ENCODE results near the gene ADARB1.

Gene ADARB1

GRCh38 chr21:45097827-45098387 is 23.5 kb downstream of the ADARB1 start:
- DNase-seq, result no peak

GRCh38 chr21:45098867-45099266 is 24.5 kb downstream of the ADARB1 start:
- peak; percentile 28 to 67 (median 43) for DNase-seq

- DNase-seq, result no peak
These were observed 25.2 kb downstream of the ADARB1 start for GRCh38 chr21:45099571-45099970.

- DNase-seq, result no peak
These were observed 26.5 kb downstream of the ADARB1 start for GRCh38 chr21:45100866-45101265.

- DNase-seq, result peak in 1 of 4 experiments; percentile 31
These were observed 28.1 kb downstream of the ADARB1 start for GRCh38 chr21:45102391-45102932.

GRCh38 chr21:45103971-45104520 is 29.7 kb downstream of the ADARB1 start:
- DNase-seq, result peak; percentile 32 to 66 (median 53)

- peak in 2 of 4 experiments; percentile 38 to 60 for DNase-seq
These were observed 30.2 kb downstream of the ADARB1 start for GRCh38 chr21:45104560-45104959.

- no peak for DNase-seq
These were observed 31.6 kb downstream of the ADARB1 start for GRCh38 chr21:45105906-45106485.

- no peak for DNase-seq
These were observed 33.8 kb downstream of the ADARB1 start for GRCh38 chr21:45108034-45108790.

- DNase-seq, result peak in 2 of 4 experiments; percentile 28 to 31
These were observed 34.7 kb downstream of the ADARB1 start for GRCh38 chr21:45108808-45109781.

- DNase-seq, result peak; percentile 81 to 91 (median 86)
These were observed 35.6 kb downstream of the ADARB1 start for GRCh38 chr21:45109831-45110492.

GRCh38 chr21:45110873-45111624 is 36.7 kb downstream of the ADARB1 start:
- peak; percentile 42 to 73 (median 66) for DNase-seq

GRCh38 chr21:45111703-45112102 is 37.3 kb downstream of the ADARB1 start:
- no peak for DNase-seq

GRCh38 chr21:45112371-45112770 is 38.0 kb downstream of the ADARB1 start:
- DNase-seq, result peak; percentile 24 to 46 (median 46)

GRCh38 chr21:45113543-45113942 is 39.2 kb downstream of the ADARB1 start:
- no peak for DNase-seq

GRCh38 chr21:45114072-45114471 is 39.7 kb downstream of the ADARB1 start:
- no peak for DNase-seq

GRCh38 chr21:45114475-45114874 is 40.1 kb downstream of the ADARB1 start:
- no peak for DNase-seq

- no peak for DNase-seq
These were observed 40.8 kb downstream of the ADARB1 start for GRCh38 chr21:45115141-45115540.

- no peak for DNase-seq
These were observed 41.7 kb downstream of the ADARB1 start for GRCh38 chr21:45116066-45116465.

- no peak for DNase-seq
These were observed 42.9 kb downstream of the ADARB1 start for GRCh38 chr21:45117314-45117713.

- no peak for DNase-seq
These were observed 43.7 kb downstream of the ADARB1 start for GRCh38 chr21:45118099-45118498.

Measured in suppressor macrophage (primary cell).